K562 (cell line): ENCODE results near the gene MCM5. TPM values are rescaled to one million over a fixed set of nuclear protein-coding genes. Genes with fewer than 3 reads are reported as not detected.
A peak's percentile ranks its signal among the peaks of the same experiment; 100 is the strongest.

Experiments
- ATAC-seq: fragments of 200-7000 bp; cut with Tn5 transposase; 3 replicates; pipeline ENCODE4 v1.9.1; 2020; ENCODE audit warnings: moderate library complexity
- BruUV-seq: library from RNA; stranded (reverse); fragments of 400-500 nt; replicated peaks from 2 replicates; lab custom pipeline; 2021; lab: Mats Ljungman, UMichigan
- CTCF ChIA-PET: fragments of 300-600 bp; formaldehyde crosslinking; extraction: SDS; loops from one replicate; lab custom pipeline; 2021; ENCODE audit warnings: low intra/inter-chr PET ratio; lab: Yijun Ruan, JAX
- POLR2A ChIA-PET: fragments of 300-600, 350-650 bp; sonication (Branson Sonifier 250); formaldehyde crosslinking; extraction: SDS; loops from one replicate; lab custom pipeline; 2021; ENCODE audit warnings: antibody characterized with exemption, inconsistent platforms; lab: Yijun Ruan, JAX
- DNase-seq, 4 experiments: peaks; one replicate each; pipeline versions ENCODE4 v3.0.0 to v3.0.0-alpha.2; 2011 to 2018; ENCODE audit warnings: low spot score in 3 of 4, mixed read lengths in 3 of 4; ENCODE audit errors: extremely low read depth in 1 of 4
- FAIRE-seq: peaks from 2 replicates; lab custom pipeline; 2011; peaks lifted over from hg19 to GRCh38; lab: Jason Lieb, UNC
- H2AFZ ChIP-seq: 2 replicates; pipeline ENCODE4 v1.6.0; 2011; ENCODE audit warnings: low read depth, low read length, control low read depth, inconsistent platforms
- H3K27ac ChIP-seq: fragments of 200-600 bp; 3 replicates; pipeline ENCODE4 v1.8.0; 2011; ENCODE audit warnings: low read depth, mild to moderate bottlenecking, control low read depth, inconsistent platforms, low read length, moderate library complexity, mixed read lengths; ENCODE audit errors: extremely low read depth
- H3K27me3 ChIP-seq, 2 experiments: fragments of 300-600 bp in 1 of 2; 2 replicates in 1 of 2; 3 replicates in 1 of 2; pipeline versions ENCODE4 v1.6.0 to v1.8.0; 2011; ENCODE audit warnings: inconsistent platforms in 2 of 2, low read length in 2 of 2, mild to moderate bottlenecking in 1 of 2, mixed read lengths in 1 of 2, moderate library complexity in 1 of 2; ENCODE audit not compliant: control insufficient read depth in 2 of 2, insufficient read depth in 2 of 2
- H3K36me3 ChIP-seq: fragments of 300-600 bp; 3 replicates; pipeline ENCODE4 v1.8.0; 2011; ENCODE audit warnings: mild to moderate bottlenecking, low read length, inconsistent platforms; ENCODE audit not compliant: control insufficient read depth, insufficient read depth
- H3K4me1 ChIP-seq, 2 experiments: fragments of 200-600 bp in 1 of 2; replicated peaks in 1 of 2; 2 replicates in 1 of 2; 3 replicates in 1 of 2; pipeline versions ENCODE4 v1.5.1 to v1.8.0; 2011; ENCODE audit warnings: inconsistent platforms in 2 of 2, low read length in 2 of 2, mild to moderate bottlenecking in 1 of 2, mixed read lengths in 1 of 2, moderate library complexity in 1 of 2; ENCODE audit not compliant: control insufficient read depth in 2 of 2, insufficient read depth in 2 of 2
- H3K4me2 ChIP-seq: 2 replicates; pipeline ENCODE4 v1.6.1; 2011; ENCODE audit warnings: low read length, control low read depth, inconsistent platforms, mixed read lengths; ENCODE audit not compliant: insufficient read depth
- H3K4me3 ChIP-seq: fragments of 200-600 bp; sonication (generic), shearing (Covaris generic); 2 replicates; pipeline ENCODE4 v1.5.1; 2016; ENCODE audit warnings: control low read depth, inconsistent platforms
- H3K79me2 ChIP-seq: fragments of 200-600 bp; 3 replicates; pipeline ENCODE4 v1.8.0; 2011; ENCODE audit warnings: low read length, inconsistent platforms; ENCODE audit not compliant: control insufficient read depth, insufficient read depth
- H3K9ac ChIP-seq, 2 experiments: 2 replicates each; pipeline versions ENCODE4 v1.6.0 to v1.6.1; 2011; ENCODE audit warnings: low read depth in 2 of 2, low read length in 2 of 2, control low read depth in 1 of 2, inconsistent platforms in 1 of 2, mild to moderate bottlenecking in 1 of 2, mixed read lengths in 1 of 2; ENCODE audit not compliant: insufficient read depth in 1 of 2
- H3K9me1 ChIP-seq: one replicate; pipeline ENCODE4 v1.6.0; 2011; ENCODE audit warnings: inconsistent platforms, mild to moderate bottlenecking, low read length, moderate library complexity; ENCODE audit not compliant: control insufficient read depth, insufficient read depth
- H3K9me3 ChIP-seq: replicated peaks from 2 replicates; pipeline ENCODE4 v1.5.1; 2011; ENCODE audit warnings: low read depth, low read length, inconsistent platforms; ENCODE audit not compliant: control insufficient read depth, insufficient read depth
- H4K20me1 ChIP-seq: replicated peaks from 2 replicates; pipeline ENCODE4 v1.6.1; 2011; ENCODE audit warnings: low read length, inconsistent platforms, mixed read lengths; ENCODE audit not compliant: control insufficient read depth, insufficient read depth
- BCOR ChIP-seq: fragments of 450-650 bp; IDR thresholded peaks from 2 replicates; pipeline ENCODE4 v1.6.1; 2016
- CBFA2T3 ChIP-seq: fragments of 450-650 bp; IDR thresholded peaks from 2 replicates; pipeline ENCODE4 v1.6.1; 2017
- FOXO4 ChIP-seq: fragments of 450-650 bp; formaldehyde crosslinking; IDR thresholded peaks from 2 replicates; pipeline ENCODE4 v1.4.0; 2020; ENCODE audit warnings: mild to moderate bottlenecking, moderate library complexity
- ILF3 ChIP-seq: fragments of 450-650 bp; IDR thresholded peaks from 2 replicates; pipeline ENCODE4 v1.6.1; 2018; ENCODE audit warnings: antibody characterized with exemption, mild to moderate bottlenecking, moderate library complexity, borderline replicate concordance
- KDM1A ChIP-seq, 2 experiments: fragments of 450-650 bp; IDR thresholded peaks; 2 replicates each; pipeline ENCODE4 v1.6.1; 2016; ENCODE audit warnings: mild to moderate bottlenecking in 2 of 2
- RBM25 ChIP-seq: fragments of 200-400 bp; formaldehyde crosslinking; IDR thresholded peaks from 2 replicates; pipeline ENCODE4 v1.6.1; 2018; ENCODE audit warnings: low read length, low read depth, moderate library complexity; ENCODE audit not compliant: severe bottlenecking
- RFX1 ChIP-seq: fragments of 450-650 bp; IDR thresholded peaks from 2 replicates; pipeline ENCODE4 v1.6.1; 2016; ENCODE audit warnings: mild to moderate bottlenecking, moderate library complexity
- WGBS: fragments of 100-300 bp; shearing (Covaris generic); methylation state at CpG from one replicate; pipeline ENCODE4 v1.1.6; 2016; ENCODE audit warnings: low coverage, mixed read lengths; ENCODE audit not compliant: insufficient coverage; ENCODE audit errors: missing lambda C conversion rate; 5-methylcytosine and 5-hydroxymethylcytosine counted together
- in situ Hi-C: fragments of 300-500 bp; cut with MboI; formaldehyde crosslinking; loops from 4 replicates; pipeline ENCODE4 v1.15.0; 2018; ENCODE audit warnings: inconsistent platforms, mixed read lengths
- intact Hi-C: fragments of 100-400 bp; cut with micrococcal nuclease; formaldehyde crosslinking; loops from 2 replicates; pipeline ENCODE4 v1.14.2; 2022
- polyA plus RNA-seq, 8 experiments: library from polyadenylated mRNA; depleted of rRNA in 4 of 8; stranded (reverse) in 5 of 8; unstranded in 3 of 8; fragments of >200 nt; fragmentation: Nextera tagmentation in 2 of 8; fragmentation: Illumina TruSeq in 1 of 8; extraction: Ambion mirVana in 2 of 8; extraction: Trizol in 1 of 8; gene quantifications; 2 replicates each; pipeline versions ENCODE4 v1.2.1 to v1.2.3, GENCODE V29; 2011 to 2014; ENCODE audit warnings: inconsistent platforms in 1 of 8, missing spikeins in 1 of 8
- total RNA-seq, 7 experiments: library from RNA; depleted of rRNA in 6 of 7; stranded (reverse); fragments of >200 nt in 6 of 7; fragmentation: Illumina TruSeq in 2 of 7; extraction: Trizol in 2 of 7; gene quantifications; 2 replicates each; pipeline versions ENCODE4 v1.2.1 to v1.2.3, GENCODE V29; 2011 to 2021; ENCODE audit warnings: low replicate concordance in 1 of 7

Gene MCM5
- total and polyA plus RNA-seq, 9 of the 15 experiments (the other 6 are each of a cell fraction or from before 2014, with no cell fraction given), result 5.6 to 180 (median 66.1) TPM

DNA sequence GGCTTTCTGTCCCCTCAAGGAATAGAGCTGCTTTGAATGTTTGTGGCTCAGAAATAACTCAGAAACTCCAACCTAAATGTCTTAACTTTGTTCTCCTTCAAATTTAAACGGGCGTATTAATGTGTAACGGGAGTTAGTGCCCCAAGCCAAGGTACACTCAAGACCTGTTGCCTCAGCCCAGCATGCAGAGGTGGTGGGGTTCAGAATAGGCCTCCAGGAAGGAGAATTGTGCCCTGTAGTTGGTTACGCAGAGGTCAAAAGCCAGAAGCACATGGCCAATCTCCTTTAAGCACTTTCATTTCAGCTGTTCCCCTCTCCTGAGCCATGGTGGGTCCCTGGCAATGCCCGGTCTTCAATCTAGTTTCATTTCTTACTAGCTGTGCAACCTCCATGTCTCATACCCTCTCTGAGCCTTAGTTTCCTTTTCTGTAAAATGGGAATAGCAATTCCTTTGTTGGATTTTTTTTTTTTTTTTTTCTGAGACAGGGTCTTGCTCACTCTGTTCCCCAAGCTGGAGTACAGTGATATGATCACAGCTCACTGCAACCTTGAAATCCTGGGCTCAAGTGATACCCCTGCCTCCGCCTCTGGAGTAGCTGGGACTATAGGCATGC, 14.9 kb upstream of the MCM5 start:
- in situ Hi-C loops, result no loop called here
- Histone ChIP-seq H3K36me3 (no peaks in the 10 kb centered on the region), H3K9me1 (no peaks in the 10 kb centered on the region), H3K27ac (no peak overlapping the region), H3K4me2 (no peak overlapping the region), H2AFZ (peak overlapping the region; percentile 68; the same call in 1 of the 2 replicates), H3K9ac (no peak overlapping the region; a peak in 1 of 4 replicates), H4K20me1 (no peaks in the 10 kb centered on the region), H3K27me3 (no peaks in the 10 kb centered on the region), H3K4me3 (no peak overlapping the region), H3K4me1 (peaks cover 0 to 13% of the 10 kb centered on the region in 2 experiments; a peak in 3 of 5 replicates), H3K9me3 (no peaks in the 10 kb centered on the region), H3K79me2 (no peaks in the 10 kb centered on the region)
- no peak for FAIRE-seq
- intact Hi-C loops, result no loop called here
- ATAC-seq, result no peak
- DNase-seq, result no peak
- no TSS peak for BruUV-seq
- POLR2A ChIA-PET, result interaction anchor here (0.8 to 3.6 kb wide), 3 partner anchors 10 to 14 kb away, joined by 3 to 14 read pairs (median 5); no protein-coding TSS in a partner anchor
- CTCF ChIA-PET, result no interaction called here
- TF ChIP-seq CBFA2T3, result 0 out of 2 replicates have a peak, but pooled peaks have one; percentile 4
- TF ChIP-seq KDM1A (IDR thresholded peaks at IDR 0.05), result peak; percentile 31 to 61; a peak in 1 of 4 replicates
- no peak for TF ChIP-seq ILF3
- TF ChIP-seq RBM25, result peak; percentile 37
- peak; percentile 72 for TF ChIP-seq BCOR
- no peak for TF ChIP-seq FOXO4
- TF ChIP-seq RFX1, result no peak
- 79% methylated on average over 5 of the region's 6 CpGs for WGBS
